RPMI8226 (cell line): ENCODE measurements around the gene MEGF10.

Experiments
- DNase-seq: peaks from one replicate; pipeline ENCODE4 v3.0.0-alpha.2; 2015

MEGF10 gene

GRCh38 chr5:127418367-127418766 is 127.8 kb downstream of the MEGF10 start:
- no peak for DNase-seq

GRCh38 chr5:127418974-127419682 is 128.5 kb downstream of the MEGF10 start:
- no peak for DNase-seq

GRCh38 chr5:127419683-127420257 is 129.2 kb downstream of the MEGF10 start:
- no peak for DNase-seq

GRCh38 chr5:127420758-127421157 is 130.2 kb downstream of the MEGF10 start:
- DNase-seq, result no peak

- no peak for DNase-seq
These were observed 130.9 kb downstream of the MEGF10 start for GRCh38 chr5:127421471-127421870.

- no peak for DNase-seq
These were observed 132.7 kb downstream of the MEGF10 start for GRCh38 chr5:127423173-127423798.

DNA sequence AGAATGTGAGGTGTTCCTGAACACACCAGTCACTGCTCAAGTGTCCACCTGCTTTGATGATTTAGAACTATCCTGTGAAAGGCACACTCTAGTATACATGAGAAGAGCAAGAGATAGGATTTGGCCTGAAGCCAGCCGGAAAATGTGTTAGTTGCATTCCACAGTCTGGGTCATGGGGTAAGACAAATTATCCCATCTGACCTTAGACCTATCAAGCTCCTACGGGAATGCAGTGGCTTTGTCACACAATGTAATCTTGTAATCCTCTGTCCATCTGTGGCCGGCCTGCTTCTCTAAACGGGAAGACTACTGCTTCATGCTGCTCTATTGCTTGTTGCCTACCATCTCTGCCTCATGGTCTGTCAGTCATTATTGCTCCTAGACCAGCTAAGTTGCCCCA is 134.4 kb downstream of the MEGF10 start:
- DNase-seq, result no peak

DNA sequence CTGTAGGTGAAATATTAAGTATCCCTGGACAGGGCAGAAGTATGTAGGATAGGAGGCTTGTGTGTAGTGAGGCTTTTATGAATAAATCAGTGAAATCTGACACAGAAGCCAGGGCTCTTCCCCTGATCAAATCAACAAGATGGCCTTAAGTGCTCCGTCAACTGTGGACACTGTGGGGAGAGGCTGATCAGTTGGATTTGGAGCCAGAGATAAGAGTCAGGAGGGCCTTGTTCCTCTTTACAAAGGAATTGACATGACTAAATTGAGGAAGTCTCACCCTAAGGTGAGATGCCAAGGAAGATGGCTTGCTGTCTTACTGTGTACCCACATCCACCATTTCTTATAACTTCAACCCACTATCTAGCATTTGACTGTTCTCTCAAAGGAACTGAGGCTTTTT is 135.3 kb downstream of the MEGF10 start:
- DNase-seq, result no peak

DNA sequence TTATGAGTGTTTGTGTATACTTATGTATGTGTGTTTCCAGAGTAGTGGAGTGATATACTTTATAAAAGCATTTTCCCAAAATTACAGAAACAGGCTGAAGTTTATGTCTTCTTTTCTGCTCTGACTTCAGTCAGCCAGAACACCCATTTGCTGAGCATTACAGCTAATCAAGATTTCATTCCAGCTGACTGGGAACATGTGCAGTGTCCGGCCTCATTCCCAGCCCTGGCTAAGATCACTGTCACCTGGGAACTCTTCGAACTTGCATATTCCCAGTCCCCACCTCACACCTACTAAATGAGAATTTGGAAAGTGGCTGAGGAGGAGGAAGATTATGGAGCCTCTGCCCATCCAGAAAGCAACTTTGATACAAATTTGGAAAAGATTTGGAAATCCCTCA is 136.1 kb downstream of the MEGF10 start:
- no peak for DNase-seq

- no peak for DNase-seq
These were observed 137.7 kb downstream of the MEGF10 start for GRCh38 chr5:127428276-127428675.

DNA sequence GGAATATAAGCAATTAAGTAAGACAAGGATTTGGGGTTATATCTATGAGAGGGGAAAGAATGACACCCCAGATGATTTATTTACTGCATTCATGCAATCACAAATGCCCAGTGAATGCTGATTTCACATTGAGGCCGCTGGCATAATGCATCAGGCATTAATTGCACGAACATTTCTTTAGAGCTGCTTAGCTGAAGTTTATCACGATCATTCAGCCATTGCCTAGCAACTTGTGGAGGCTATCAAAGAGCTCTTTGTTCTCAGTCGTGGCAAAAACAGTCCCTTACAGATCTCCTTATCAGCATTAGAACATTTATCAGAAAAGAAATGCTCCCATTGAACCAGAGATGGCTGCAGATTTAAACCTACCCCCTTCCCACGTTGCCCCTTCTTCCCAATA is 138.2 kb downstream of the MEGF10 start:
- DNase-seq, result no peak

DNA sequence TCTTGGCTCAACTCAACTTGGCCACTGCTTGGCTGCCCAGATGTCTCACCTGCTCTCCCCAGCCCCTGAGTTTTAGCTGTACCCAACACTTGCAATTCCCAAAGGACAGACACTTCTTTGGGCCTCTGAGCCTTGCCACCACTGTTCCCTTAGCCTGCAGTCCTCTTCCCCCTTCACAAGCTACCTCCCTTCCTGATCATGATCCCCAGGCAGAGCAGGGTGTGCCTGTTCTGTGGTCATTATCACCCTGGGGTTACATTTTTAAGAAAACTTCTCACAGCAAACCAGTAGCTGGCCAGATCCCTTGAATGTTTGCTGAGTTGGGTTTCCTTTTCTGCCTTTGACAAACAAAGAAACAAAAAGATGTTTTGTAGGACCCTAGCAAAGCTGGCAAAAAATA is 139.3 kb downstream of the MEGF10 start:
- DNase-seq, result no peak

- DNase-seq, result no peak
These were observed 140.0 kb downstream of the MEGF10 start for GRCh38 chr5:127430627-127431026.

- no peak for DNase-seq
These were observed 141.5 kb downstream of the MEGF10 start for GRCh38 chr5:127431977-127432585.

GRCh38 chr5:127433526-127433925 is 142.9 kb downstream of the MEGF10 start:
- no peak for DNase-seq

DNA sequence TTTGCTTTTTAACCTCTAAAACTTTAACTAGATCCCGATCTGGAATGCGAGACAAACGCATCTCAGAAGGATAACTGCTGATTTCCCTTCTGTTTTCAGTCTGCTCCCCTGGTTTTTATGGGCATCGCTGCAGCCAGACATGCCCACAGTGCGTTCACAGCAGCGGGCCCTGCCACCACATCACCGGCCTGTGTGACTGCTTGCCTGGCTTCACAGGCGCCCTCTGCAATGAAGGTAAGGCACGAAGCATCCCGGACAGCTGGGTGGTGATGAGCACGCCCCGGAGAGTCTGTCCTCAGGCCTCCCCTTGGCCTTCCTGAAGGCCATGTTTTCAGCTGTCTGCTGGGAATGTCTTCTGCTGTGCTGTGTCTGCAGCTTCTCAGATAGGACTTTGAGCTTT is 144.0 kb downstream of the MEGF10 start:
- DNase-seq, result no peak

GRCh38 chr5:127435821-127436220 is 145.2 kb downstream of the MEGF10 start:
- DNase-seq, result no peak

- no peak for DNase-seq
These were observed 149.0 kb downstream of the MEGF10 start for GRCh38 chr5:127439644-127440043.

DNA sequence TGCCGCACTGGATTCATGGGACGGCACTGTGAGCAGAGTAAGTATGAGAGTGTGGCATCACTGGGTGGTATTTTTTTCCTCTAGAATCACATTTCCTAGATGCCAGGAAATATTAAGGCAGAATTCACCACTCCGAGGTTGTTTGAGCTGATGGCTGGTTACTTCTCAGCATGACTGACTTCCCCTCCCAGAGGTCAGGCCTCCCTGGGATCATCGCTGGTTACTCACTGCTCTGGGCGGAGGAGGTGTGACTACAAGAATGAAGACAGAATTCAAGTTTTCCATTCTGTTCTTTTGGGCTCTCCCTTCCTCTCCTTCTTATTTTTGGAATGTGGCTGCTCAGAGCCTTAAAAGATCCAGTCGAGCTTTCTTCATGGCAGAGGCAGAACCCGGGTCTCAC is 150.2 kb downstream of the MEGF10 start:
- no peak for DNase-seq

DNA sequence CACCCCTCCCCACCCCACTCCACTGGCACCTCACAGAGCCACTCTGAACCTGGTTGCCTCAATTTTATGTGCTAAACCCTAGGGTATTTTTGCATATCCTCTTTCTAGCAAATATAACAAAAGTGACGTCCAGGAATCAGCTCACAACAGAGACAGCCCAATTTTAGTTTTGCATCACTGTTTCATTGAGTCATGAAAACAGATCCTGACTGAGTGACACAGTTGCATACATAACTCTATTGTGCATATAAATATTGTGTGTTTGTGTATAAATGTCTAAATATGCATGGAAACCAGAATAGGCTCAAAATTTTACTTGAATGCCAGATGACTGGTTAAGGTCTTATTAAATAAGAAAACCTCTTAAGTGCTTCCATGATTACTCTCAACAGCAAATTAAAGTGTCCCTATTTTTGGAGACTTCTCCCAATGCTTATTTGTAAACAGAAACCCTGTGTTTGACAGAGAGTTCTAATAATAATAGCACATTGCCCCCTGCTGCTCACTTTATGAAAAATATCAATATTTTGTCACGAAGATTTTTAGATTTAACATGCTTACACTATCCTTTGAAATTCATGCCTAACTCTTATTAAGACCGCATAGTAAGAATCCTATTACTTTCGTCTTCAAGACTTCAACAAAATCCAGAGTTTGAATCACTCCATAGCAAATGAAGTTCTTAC is 151.3 kb downstream of the MEGF10 start:
- DNase-seq, result no peak

GRCh38 chr5:127444171-127444570 is 153.6 kb downstream of the MEGF10 start:
- no peak for DNase-seq

DNA sequence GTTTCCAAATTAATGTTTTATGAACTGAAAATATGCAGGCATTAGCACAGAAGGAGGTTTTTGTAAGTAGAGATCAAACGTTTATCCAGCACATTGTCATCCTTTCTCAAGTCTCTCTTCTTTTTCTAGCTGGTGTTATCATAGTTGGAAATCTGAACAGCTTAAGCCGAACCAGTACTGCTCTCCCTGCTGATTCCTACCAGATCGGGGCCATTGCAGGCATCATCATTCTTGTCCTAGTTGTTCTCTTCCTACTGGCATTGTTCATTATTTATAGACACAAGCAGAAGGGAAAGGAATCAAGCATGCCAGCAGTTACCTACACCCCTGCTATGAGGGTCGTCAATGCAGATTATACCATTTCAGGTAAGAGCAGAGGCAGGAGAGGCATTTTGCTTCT is 154.7 kb downstream of the MEGF10 start:
- no peak for DNase-seq

- DNase-seq, result no peak
These were observed 156.0 kb downstream of the MEGF10 start for GRCh38 chr5:127446626-127447025.

DNA sequence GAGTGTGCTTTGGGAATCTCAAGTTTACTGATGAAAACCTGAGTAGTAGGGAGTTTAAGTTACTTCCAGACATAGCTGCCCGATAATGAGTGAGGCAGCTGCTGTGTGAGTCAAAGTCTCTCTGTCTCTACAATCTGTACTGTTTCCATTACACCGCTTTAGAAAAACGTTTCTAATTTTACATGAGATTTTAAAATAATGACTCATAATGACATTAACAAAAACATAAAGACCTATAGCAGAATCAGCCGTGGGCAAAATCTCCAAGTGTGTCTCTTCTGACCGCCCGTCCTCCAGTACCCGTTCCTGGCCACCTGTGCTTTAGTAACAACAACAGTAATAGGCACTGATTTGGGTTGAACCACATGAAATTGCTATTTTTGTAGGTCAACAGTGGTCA is 157.2 kb downstream of the MEGF10 start:
- DNase-seq, result no peak
